ENCODE data around the gene AMT.

Gene AMT, protein sequence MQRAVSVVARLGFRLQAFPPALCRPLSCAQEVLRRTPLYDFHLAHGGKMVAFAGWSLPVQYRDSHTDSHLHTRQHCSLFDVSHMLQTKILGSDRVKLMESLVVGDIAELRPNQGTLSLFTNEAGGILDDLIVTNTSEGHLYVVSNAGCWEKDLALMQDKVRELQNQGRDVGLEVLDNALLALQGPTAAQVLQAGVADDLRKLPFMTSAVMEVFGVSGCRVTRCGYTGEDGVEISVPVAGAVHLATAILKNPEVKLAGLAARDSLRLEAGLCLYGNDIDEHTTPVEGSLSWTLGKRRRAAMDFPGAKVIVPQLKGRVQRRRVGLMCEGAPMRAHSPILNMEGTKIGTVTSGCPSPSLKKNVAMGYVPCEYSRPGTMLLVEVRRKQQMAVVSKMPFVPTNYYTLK

GRCh38 chr3:49422379-49423248 is at the start of gene AMT:
Gene AMT (minus strand): TSS chr3:49422473. CDS start chr3:49422450, 23 bp downstream.
- no peak for DNase-seq

- no peak for DNase-seq
Observed at GRCh38 chr3:49470714-49471420, 48.6 kb upstream of the AMT start.

DNA sequence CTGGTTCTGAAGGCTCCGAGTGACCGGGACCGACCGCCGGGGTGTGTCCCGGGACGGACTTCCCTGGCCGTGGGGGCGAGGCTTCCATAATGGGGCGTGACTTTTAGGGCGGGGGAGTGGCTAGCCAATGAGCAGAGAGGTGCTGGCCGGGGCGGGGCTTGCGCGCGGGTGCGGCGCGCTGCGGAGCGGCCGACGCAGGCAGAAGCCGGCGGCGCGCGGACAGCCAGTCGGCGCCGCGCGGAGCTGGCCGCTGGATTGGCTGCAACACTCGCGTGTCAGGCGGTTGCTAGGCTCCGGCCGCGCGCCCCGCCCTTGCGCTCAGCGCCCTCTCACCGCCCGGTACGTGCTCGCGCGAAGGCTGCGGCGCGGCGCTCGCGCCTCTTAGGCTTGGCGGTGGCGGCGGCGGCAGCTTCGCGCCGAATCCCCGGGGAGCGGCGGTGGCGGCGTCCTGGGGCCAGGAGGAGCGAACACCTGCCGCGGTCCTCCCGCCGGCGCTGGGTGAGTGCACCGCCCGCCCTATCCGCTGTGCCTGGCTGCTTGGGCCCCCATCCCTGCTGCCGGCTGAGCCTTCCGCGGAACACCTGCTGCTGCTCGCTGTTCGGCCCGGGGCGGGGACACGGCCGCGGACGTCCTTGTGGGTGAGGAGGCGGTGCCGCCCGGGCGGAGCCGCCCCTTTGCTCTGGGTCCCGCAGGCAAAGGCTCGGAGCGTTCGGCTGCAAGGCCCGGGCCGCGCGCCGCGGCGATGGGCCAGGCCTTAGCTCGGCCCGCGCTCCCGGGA is 47.9 kb upstream of the AMT start, which contains the start of gene DAG1:
Gene DAG1 (plus strand): TSS at position 332 of the 778 bp plus-strand sequence. CDS start 40,268 bp downstream, outside the sequence.
- peak; percentile 90 to 94 for DNase-seq

GRCh38 chr3:49469037-49469935 is 47.0 kb upstream of the AMT start:
- peak; percentile 24 to 31 for DNase-seq

DNA sequence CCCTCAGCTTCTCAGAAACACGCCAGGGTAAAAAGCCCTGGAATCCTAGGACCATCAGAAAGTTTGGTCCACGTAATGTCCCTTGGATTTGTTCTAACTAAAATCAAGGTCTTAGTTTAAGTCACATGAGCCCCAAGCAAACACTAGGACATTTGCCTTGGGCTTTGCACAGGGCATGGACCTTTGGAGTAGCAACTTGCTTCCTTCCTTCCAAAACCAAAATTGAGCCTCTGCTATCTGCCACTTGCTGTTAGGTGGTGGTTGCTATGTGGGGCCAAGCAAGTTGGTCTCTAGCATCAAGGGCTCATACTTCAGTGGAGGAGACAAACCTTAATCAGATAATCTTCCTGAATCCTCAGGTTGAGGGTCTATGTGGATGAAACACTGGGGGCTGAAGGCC is 43.8 kb upstream of the AMT start:
- no peak for DNase-seq

- no peak for DNase-seq
Observed at GRCh38 chr3:49465270-49466034, 43.2 kb upstream of the AMT start.

DNA sequence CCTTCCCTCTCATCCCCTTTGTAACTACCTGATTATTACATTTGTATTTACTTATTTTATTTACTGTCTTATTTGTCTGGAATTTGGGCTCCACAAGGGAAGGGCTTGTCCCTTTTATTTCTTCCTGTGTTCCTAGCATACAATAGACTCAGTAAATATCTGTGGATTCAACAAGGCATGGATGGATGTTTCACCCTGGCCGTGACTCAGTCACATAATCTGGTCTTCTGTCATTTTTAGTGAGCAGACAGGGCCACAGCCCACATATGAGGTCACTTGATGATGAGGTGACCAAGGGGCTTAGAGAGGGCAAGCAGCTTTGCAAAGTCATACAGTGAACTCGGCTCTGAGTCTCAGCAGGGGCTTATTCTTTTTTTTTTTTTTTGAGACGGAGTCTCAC is 39.9 kb upstream of the AMT start:
- DNase-seq, result no peak

DNA sequence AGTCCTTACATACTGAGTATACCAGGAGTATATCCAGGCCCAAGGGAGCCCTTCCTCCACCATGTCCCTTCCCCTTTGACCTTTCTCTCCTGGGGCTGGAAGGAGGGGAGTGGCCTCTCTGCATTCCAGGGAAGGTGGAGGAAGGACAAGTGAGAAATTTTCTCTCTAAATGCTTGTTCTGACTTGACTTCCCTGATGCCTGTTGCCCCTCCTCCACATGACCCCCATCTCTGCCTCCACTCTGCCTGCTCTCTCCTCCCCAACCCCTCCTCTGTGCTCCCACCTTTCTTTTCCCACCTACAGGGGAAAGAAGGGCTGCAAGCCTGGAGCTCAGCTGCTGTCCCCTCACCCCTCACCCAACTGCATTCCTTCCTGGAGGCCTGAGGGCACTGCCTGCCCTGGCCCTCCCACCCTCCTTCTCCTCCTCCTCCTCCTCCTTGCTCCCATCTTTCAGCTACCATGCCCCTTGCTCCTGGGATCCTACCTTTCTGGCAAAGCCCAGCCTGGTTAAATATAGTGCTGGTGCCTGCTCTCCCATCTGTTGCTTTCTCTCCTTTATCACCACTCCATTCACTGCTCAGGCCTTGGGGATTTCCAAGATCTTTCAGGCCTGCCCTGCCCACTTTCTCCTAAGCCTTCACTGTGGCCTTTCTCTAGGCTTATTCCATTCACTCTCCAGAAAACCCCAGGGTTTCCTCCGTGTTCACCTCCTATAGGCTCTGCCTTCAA is 39.3 kb upstream of the AMT start:
- no peak for DNase-seq

- no peak for DNase-seq
Observed at GRCh38 chr3:49460956-49461355, 38.7 kb upstream of the AMT start.

- no peak for DNase-seq
Observed at GRCh38 chr3:49460188-49460890, 38.1 kb upstream of the AMT start.

DNA sequence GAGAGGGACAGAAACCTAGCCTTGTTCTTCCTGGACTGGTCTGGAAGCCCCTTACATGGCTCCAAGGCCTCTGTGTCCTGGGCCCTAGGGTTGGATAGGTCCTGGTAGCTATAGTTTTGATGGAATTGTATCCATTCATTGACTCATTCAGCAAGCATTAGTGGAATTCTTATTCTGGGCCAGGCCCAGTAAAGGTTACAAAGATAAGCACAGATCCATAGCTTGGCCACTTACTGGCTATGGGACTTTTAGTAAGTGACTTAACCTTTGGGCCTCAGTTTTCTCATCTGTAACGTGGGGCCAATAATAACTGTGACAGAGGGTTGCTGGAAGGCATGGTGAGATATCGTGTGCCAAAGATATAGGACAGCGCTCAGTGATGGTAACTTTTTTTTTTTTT is 34.2 kb upstream of the AMT start:
- no peak for DNase-seq

- DNase-seq, result no peak
Observed at GRCh38 chr3:49454898-49455681, 32.8 kb upstream of the AMT start.

- no peak for DNase-seq
Observed at GRCh38 chr3:49454458-49454857, 32.2 kb upstream of the AMT start.

DNA sequence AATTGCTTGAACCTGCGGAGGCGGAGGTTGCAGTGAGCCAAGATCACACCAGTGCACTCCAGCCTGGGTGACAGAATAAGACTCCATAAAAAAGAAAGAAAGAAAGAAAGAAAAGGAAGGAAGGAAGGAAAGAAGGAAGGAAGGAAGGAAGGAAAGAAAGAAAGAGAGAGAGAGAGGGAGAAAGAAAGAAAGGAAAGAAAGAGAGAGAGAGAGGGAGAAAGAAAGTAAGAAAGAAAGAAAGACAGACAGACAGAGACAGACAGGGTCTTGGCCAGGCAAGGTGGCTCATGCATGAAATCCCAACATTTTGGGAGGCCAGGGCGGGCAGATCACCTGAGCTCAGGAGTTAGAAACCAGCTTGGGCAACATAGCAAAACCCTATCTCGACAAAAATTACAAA is 31.3 kb upstream of the AMT start:
- DNase-seq, result no peak

- no peak for DNase-seq
Observed at GRCh38 chr3:49445391-49445790, 23.1 kb upstream of the AMT start.

- DNase-seq, result no peak
Observed at GRCh38 chr3:49434731-49435130, 12.5 kb upstream of the AMT start.

DNA sequence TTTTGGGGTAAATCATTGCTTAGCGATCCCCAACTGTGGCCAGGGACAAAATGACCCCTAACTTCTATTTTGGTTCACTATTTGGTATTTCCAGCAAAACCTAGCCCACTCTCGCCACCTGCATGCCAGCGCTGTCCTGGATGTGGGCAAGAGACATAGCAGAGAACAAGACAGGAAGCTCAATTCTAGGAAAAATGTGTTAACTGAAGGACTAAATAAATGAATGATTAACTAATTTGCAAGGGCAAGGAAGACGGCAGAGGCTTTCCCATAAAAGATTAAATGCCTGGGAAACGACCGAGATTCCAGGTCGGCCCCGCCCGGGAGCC is 6.4 kb upstream of the AMT start:
- no peak for DNase-seq

GRCh38 chr3:49427586-49427985 is 5.3 kb upstream of the AMT start:
- no peak for DNase-seq
